ENCODE results near the gene TP63. TPM values are rescaled to one million over a fixed set of nuclear protein-coding genes. Genes with fewer than 3 reads are reported as not detected.
"Not testable (repeated sequence)": the region's sequence is repeated elsewhere in the genome, so short reads cannot be mapped to it uniquely, and the experiment has no call there.

TP63 gene
- total RNA-seq, 1 donor from 2014 or later, result 1.1 TPM

GRCh38 chr3:189745622-189746021, 114.4 kb downstream of the TP63 start:
- Histone ChIP-seq H3K4me3 (ENCODE audit: insufficient read depth, low read depth, low read length) (no peak overlapping the region), H2AFZ (ENCODE audit: low read depth, low read length) (no peak overlapping the region), H3K4me1 (ENCODE audit: insufficient read depth, low read length) (no peaks in the 10 kb centered on the region), H3K27me3 (ENCODE audit: insufficient read depth, low read length) (no peaks in the 10 kb centered on the region), H3K79me2 (ENCODE audit: insufficient read depth, low read length) (no peaks in the 10 kb centered on the region), H4K20me1 (ENCODE audit: insufficient read depth, low read length) (no peaks in the 10 kb centered on the region), H3K27ac (ENCODE audit: low read depth, low read length) (no peak overlapping the region), H3K36me3 (ENCODE audit: insufficient read depth, low read length) (no peaks in the 10 kb centered on the region), H3K9me3 (ENCODE audit: insufficient read depth, low read depth, low read length) (peaks cover 5% of the 10 kb centered on the region), H3K9ac (ENCODE audit: low read length) (no peak overlapping the region), H3K4me2 (ENCODE audit: low read length) (no peak overlapping the region)
- Mint-ChIP-seq H3K27ac (ENCODE audit: unreplicated experiment) (no peak overlapping the region), H3K4me3 (ENCODE audit: unreplicated experiment) (no peak overlapping the region), H3K4me1 (ENCODE audit: low read depth, unreplicated experiment) (peaks cover 2% of the 10 kb centered on the region), H3K9me3 (ENCODE audit: unreplicated experiment) (peaks cover 11% of the 10 kb centered on the region), H3K27me3 (ENCODE audit: low read depth, unreplicated experiment) (no peaks in the 10 kb centered on the region), H3K36me3 (ENCODE audit: low read depth, unreplicated experiment) (peaks cover 2% of the 10 kb centered on the region)
- DNase-seq (ENCODE audit: low read depth) (no peak), FAIRE-seq (no peak)
- TF ChIP-seq EZH2 (IDR thresholded peaks at IDR 0.05; ENCODE audit: insufficient read depth, low read length), result no peak
- no peak for TF ChIP-seq CTCF (IDR thresholded peaks at IDR 0.05; ENCODE audit: insufficient read depth, low read depth, low read length)

DNA sequence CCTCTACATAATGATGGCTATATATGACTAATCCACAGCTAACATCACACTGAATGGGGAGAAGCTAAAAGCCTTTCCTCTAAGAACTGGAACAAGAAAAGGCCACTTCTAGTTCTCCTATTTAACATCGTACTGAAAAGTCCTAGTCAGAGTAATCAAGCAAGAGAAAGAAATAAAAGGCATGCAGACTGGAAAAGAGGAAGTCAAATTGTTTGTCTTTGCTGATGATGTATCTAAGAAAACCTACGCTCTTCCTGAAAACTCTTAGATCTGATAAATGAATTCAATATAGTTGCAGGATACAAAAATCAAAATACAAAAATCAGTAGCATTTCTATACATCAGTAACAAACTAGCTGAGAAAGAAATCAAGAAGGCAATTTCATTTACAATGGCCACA, 116.9 kb downstream of the TP63 start:
- Histone ChIP-seq H3K36me3 (ENCODE audit: insufficient read depth, low read length) (no peaks in the 10 kb centered on the region), H3K9me3 (ENCODE audit: insufficient read depth, low read depth, low read length) (peaks cover 5% of the 10 kb centered on the region), H4K20me1 (ENCODE audit: insufficient read depth, low read length) (no peaks in the 10 kb centered on the region), H3K4me1 (ENCODE audit: insufficient read depth, low read length) (no peaks in the 10 kb centered on the region), H3K4me3 (ENCODE audit: insufficient read depth, low read depth, low read length) (no peak overlapping the region), H3K4me2 (ENCODE audit: low read length) (no peak overlapping the region), H2AFZ (ENCODE audit: low read depth, low read length) (no peak overlapping the region), H3K27ac (ENCODE audit: low read depth, low read length) (no peak overlapping the region), H3K79me2 (ENCODE audit: insufficient read depth, low read length) (no peaks in the 10 kb centered on the region), H3K9ac (ENCODE audit: low read length) (no peak overlapping the region), H3K27me3 (ENCODE audit: insufficient read depth, low read length) (no peaks in the 10 kb centered on the region)
- H3K27ac Mint-ChIP-seq (ENCODE audit: unreplicated experiment), result no peak overlapping the region
- FAIRE-seq, result no peak
- no peak overlapping the region for H3K4me3 Mint-ChIP-seq (ENCODE audit: unreplicated experiment)
- peaks cover 11% of the 10 kb centered on the region for H3K9me3 Mint-ChIP-seq (ENCODE audit: unreplicated experiment)
- H3K27me3 Mint-ChIP-seq (ENCODE audit: low read depth, unreplicated experiment), result no peaks in the 10 kb centered on the region
- peaks cover 2% of the 10 kb centered on the region for H3K36me3 Mint-ChIP-seq (ENCODE audit: low read depth, unreplicated experiment)
- no peak for DNase-seq (ENCODE audit: low read depth)
- peaks cover 2% of the 10 kb centered on the region for H3K4me1 Mint-ChIP-seq (ENCODE audit: low read depth, unreplicated experiment)
- no peak for TF ChIP-seq EZH2 (IDR thresholded peaks at IDR 0.05; ENCODE audit: insufficient read depth, low read length)
- TF ChIP-seq CTCF (IDR thresholded peaks at IDR 0.05; ENCODE audit: insufficient read depth, low read depth, low read length), result no peak

GRCh38 chr3:189750972-189751371, 119.8 kb downstream of the TP63 start:
- H2AFZ ChIP-seq (ENCODE audit: low read depth, low read length); H3K4me1 ChIP-seq (ENCODE audit: insufficient read depth, low read length); H3K79me2 ChIP-seq (ENCODE audit: insufficient read depth, low read length); H3K27me3 Mint-ChIP-seq (ENCODE audit: low read depth, unreplicated experiment); H3K36me3 ChIP-seq (ENCODE audit: insufficient read depth, low read length); H3K9ac ChIP-seq (ENCODE audit: low read length); H3K9me3 ChIP-seq (ENCODE audit: insufficient read depth, low read depth, low read length); H3K27ac ChIP-seq (ENCODE audit: low read depth, low read length); H4K20me1 ChIP-seq (ENCODE audit: insufficient read depth, low read length); H3K4me3 Mint-ChIP-seq (ENCODE audit: unreplicated experiment); H3K36me3 Mint-ChIP-seq (ENCODE audit: low read depth, unreplicated experiment); H3K4me1 Mint-ChIP-seq (ENCODE audit: low read depth, unreplicated experiment); H3K9me3 Mint-ChIP-seq (ENCODE audit: unreplicated experiment); H3K27ac Mint-ChIP-seq (ENCODE audit: unreplicated experiment); H3K27me3 ChIP-seq (ENCODE audit: insufficient read depth, low read length); DNase-seq (ENCODE audit: low read depth); H3K4me3 ChIP-seq (ENCODE audit: insufficient read depth, low read depth, low read length); FAIRE-seq; H3K4me2 ChIP-seq (ENCODE audit: low read length): not testable (repeated sequence)

All from astrocyte (in vitro differentiated cells and primary cell).